Aortic smooth muscle cell (primary cell): ENCODE measurements around the gene ACOD1. TPM values are rescaled to one million over a fixed set of nuclear protein-coding genes. Genes with fewer than 3 reads are reported as not detected.

Source experiments
- total RNA-seq: library from RNA; depleted of rRNA; stranded (reverse); fragments of >200 nt; gene quantifications from 2 replicates; pipeline ENCODE4 v1.2.3, GENCODE V29; 2014

Gene ACOD1
- total RNA-seq = not detected in 2 replicates

DNA sequence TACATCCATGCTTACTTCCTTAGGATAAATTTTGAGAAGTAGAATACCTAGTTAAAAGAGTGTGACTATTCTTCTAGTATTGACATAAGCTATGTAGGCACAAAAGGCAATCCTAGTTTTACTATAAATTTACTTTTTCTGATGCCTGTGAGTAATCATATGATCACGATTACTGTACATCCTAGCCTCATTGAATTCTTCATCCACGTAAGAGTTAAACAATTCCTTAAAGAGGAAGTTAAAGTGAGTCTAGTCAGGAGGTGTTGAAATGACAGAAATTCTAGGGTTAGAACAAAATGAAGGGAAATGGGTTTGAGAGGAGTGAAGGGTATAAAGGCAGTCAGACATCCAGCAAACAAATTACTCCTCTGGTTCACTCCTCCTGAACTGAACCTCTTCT is at the start of gene ACOD1:
Gene ACOD1 (plus strand): TSS at position 363 of the 400 bp plus-strand sequence. CDS start 48 bp downstream, outside the sequence.

GRCh38 chr13:76991796-76992547 is 43.7 kb downstream of the ACOD1 start, which contains the start of gene CLN5:
CLN5 (plus strand) TSS chr13:76992081; CDS start chr13:76992099, 18 bp downstream.

Other genes starting within 250 kb of the ACOD1 start
- 73.1 and 97.4 TPM in 2 replicates for gene KCTD12, start 62.1 kb upstream of the ACOD1 start, total RNA-seq
- 27.3 and 32.8 TPM in 2 replicates for gene CLN5, start 43.6 kb downstream of the ACOD1 start, total RNA-seq
- gene FBXL3, start 78.6 kb downstream of the ACOD1 start, total RNA-seq = 63.9 and 65.3 TPM in 2 replicates